Measurements from ENCODE around the gene C12orf56. TPM values are rescaled to one million over a fixed set of nuclear protein-coding genes. Genes with fewer than 3 reads are reported as not detected.

The C12orf56 gene
- total and polyA plus RNA-seq, 9 of the 15 experiments (the other 6 are each of a cell fraction or from before 2014, with no cell fraction given), result 0.40 to 4.8 (median 1.2) TPM

DNA sequence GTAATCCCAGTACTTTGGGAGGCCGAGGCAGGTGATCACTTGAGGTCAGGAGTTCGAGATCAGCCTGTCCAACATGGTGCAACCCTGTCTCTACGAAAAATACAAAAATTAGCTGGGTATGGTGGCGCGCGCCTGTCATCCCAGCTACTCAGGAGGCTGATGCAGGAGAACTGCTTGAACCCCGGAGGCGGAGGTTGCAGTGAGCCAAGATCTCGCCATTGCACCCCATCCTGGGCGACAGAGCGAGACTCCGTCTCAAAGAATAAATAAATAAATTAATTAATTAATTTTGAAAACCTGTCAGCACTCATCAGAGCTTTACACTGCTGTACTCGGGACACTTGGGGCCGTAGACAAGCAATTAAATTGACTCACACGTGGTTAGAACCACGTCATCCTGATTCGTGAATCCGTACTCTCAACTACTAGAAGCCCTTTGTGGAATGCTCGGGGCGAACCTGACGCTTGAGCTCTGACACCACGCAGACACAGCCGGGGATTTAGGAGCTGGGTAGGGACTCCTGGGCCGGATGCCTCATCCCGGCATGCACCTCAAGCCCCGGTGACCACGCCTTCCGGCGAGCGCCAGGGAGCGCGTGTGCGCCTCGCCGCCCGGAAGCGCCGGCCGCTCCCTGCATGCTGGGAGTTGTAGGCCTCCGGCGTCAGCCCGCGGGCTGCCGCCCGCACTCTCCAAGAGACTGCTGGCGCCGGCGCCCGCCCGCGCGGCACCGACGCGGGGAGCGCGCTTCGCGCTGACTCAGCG is 13.3 kb upstream of the C12orf56 start, which contains the start of gene XPOT (continued):
- TF ChIP-seq, protein P1, sequence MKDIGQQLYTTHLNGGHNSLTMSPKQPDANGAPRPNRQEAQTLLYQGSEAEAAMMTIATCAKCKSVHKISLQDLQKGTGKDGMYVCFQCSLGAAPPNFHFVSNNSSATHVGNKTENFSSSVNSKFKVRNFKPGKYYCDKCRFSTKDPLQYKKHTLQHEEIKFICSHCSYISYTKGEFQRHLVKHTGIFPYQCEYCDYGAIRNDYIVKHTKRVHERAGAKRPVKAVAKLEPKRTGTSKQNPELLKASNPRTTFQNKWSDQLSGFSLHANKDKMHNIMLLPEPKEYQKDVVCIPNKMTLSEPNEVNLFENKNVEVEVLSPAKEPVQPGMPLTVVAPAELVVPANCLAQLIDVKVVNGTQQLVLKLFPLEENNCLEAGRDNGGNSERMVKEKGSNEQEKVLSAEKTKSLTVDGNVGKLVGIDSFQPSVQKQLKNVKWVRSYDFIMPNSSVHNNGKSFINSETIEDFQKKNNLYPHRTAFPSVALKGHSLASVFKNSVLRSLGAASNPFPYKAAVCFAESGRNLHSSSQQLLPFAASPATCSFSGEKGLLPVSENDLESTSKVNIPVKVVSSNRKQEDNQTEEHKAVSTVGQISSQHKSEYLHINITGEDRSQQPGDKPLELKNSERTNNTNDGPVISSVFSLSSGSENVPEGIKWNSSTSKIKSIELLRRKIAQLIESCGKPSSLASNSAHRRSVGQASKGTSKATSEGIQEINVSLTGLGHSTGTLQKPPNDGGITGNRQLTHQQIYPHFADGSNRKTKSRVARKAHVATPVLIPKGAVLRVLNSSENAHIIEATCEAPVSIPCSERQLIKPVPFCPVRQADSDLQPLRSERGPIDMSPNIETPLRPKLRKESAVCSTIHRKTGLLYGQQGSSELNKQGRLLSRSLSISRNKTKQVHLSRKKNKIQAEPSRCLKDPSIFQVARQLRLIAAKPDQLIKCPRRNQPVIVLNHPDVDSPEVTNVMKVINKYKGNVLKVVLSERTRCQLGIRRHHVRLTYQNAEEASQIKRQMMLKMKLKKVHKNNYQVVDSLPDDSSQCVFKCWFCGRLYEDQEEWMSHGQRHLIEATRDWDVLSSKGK (CRISPR knock-in tag; IDR thresholded peaks at IDR 0.05), result no peak
- TF ChIP-seq SRSF1 (IDR thresholded peaks at IDR 0.05; ENCODE audit: low read depth, low read length) (no peak), POU5F1 (IDR thresholded peaks at IDR 0.05; ENCODE audit: borderline replicate concordance, low read depth, low read length, partially characterized antibody) (no peak), NCOA1 (IDR thresholded peaks at IDR 0.05; ENCODE audit: low read depth) (no peak), TAF7 (tag; IDR thresholded peaks at IDR 0.05) (peak; percentile 71; the same call in 1 of the 2 replicates), RBBP5 (IDR thresholded peaks at IDR 0.05; ENCODE audit: borderline replicate concordance, insufficient read depth, low read length, poor library complexity, severe bottlenecking) (peak; percentile 3), MAZ (CRISPR knock-in tag; conservative IDR thresholded peaks at IDR 0.05 in 1 of 2, IDR thresholded peaks at IDR 0.05 in 1 of 2) (no peak), HMG20A (CRISPR knock-in tag; conservative IDR thresholded peaks at IDR 0.05) (no peak), MBD2 (IDR thresholded peaks at IDR 0.05; ENCODE audit: borderline replicate concordance, low read depth) (no peak; the same call in 1 of the 2 replicates), MTA1 (IDR thresholded peaks at IDR 0.05; ENCODE audit: borderline replicate concordance) (no peak), CBX1 (IDR thresholded peaks at IDR 0.05; ENCODE audit: low read depth) (0 out of 2 replicates have a peak, but pooled peaks have one; percentile 23), ESRRB (CRISPR knock-in tag; IDR thresholded peaks at IDR 0.05; ENCODE audit: borderline replicate concordance) (no peak), NCOR1 (IDR thresholded peaks at IDR 0.05) (no peak), MEIS2 (IDR thresholded peaks at IDR 0.05; ENCODE audit: partially characterized antibody) (peak; percentile 54), RAD51 (IDR thresholded peaks at IDR 0.05; ENCODE audit: borderline replicate concordance, low read depth) (peak; percentile 17; the same call in 1 of the 2 replicates), ZNF224 (CRISPR knock-in tag; IDR thresholded peaks at IDR 0.05) (no peak), FOXP1 (CRISPR knock-in tag; IDR thresholded peaks at IDR 0.05) (no peak; the same call in 1 of the 2 replicates), ZBTB1 (CRISPR knock-in tag; IDR thresholded peaks at IDR 0.05; ENCODE audit: borderline replicate concordance, low read depth) (no peak), HNRNPLL (IDR thresholded peaks at IDR 0.05; ENCODE audit: low read depth, low read length, poor library complexity, severe bottlenecking) (no peak), RAD21 (CRISPR knock-in tag; conservative IDR thresholded peaks at IDR 0.05 in 1 of 2, IDR thresholded peaks at IDR 0.05 in 1 of 2) (0 out of 4 replicates have a peak, but pooled peaks of 1 of the 2 experiments have one; percentile 13)
- TF ChIP-seq, protein P2, sequence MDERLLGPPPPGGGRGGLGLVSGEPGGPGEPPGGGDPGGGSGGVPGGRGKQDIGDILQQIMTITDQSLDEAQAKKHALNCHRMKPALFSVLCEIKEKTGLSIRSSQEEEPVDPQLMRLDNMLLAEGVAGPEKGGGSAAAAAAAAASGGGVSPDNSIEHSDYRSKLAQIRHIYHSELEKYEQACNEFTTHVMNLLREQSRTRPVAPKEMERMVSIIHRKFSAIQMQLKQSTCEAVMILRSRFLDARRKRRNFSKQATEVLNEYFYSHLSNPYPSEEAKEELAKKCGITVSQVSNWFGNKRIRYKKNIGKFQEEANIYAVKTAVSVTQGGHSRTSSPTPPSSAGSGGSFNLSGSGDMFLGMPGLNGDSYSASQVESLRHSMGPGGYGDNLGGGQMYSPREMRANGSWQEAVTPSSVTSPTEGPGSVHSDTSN (CRISPR knock-in tag; IDR thresholded peaks at IDR 0.05; ENCODE audit: low read depth), result no peak
- TF ChIP-seq, protein P2 (tag; conservative IDR thresholded peaks at IDR 0.05; ENCODE audit: low read depth), result no peak; the same call in 1 of the 2 replicates

Data from K562 (cell line).